Lower lobe of right lung (tissue), 2 donors: ENCODE data around the gene SYNDIG1. TPM values are rescaled to one million over a fixed set of nuclear protein-coding genes. Genes with fewer than 3 reads are reported as not detected.

Experiments
- ATAC-seq, 2 donors: fragments of 200-7000 bp; cut with Tn5 transposase; one replicate each; pipeline ENCODE4 v1.9.1; 2020 to 2022; ENCODE audit warnings: mild to moderate bottlenecking in 2 of 2, moderate library complexity in 2 of 2
- DNase-seq: peaks from one replicate; pipeline ENCODE4 v3.0.0-alpha.2; 2020
- H3K27ac ChIP-seq: fragments of 200-600 bp; one replicate; pipeline ENCODE4 v1.8.0; 2022
- H3K27me3 ChIP-seq: fragments of 200-600 bp; one replicate; pipeline ENCODE4 v1.8.0; 2022; ENCODE audit warnings: low read depth
- H3K36me3 ChIP-seq: fragments of 200-600 bp; one replicate; pipeline ENCODE4 v1.8.0; 2022; ENCODE audit warnings: mild to moderate bottlenecking
- H3K4me1 ChIP-seq: fragments of 200-600 bp; one replicate; pipeline ENCODE4 v1.8.0; 2022
- H3K4me3 ChIP-seq: fragments of 200-600 bp; one replicate; pipeline ENCODE4 v1.8.0; 2022; ENCODE audit warnings: mild to moderate bottlenecking
- H3K9me3 ChIP-seq: fragments of 200-600 bp; one replicate; pipeline ENCODE4 v1.8.0; 2022
- CTCF ChIP-seq: fragments of 200-600 bp; IDR thresholded peaks from one replicate; pipeline ENCODE4 v1.8.0; 2022; ENCODE audit warnings: antibody characterized with exemption, mild to moderate bottlenecking
- intact Hi-C: fragments of 100-400 bp; cut with DNase I; formaldehyde crosslinking; loops from one replicate; pipeline ENCODE4 v1.11.0; 2022
- total RNA-seq: library from RNA; stranded (reverse); fragmentation: NEBNext Ultra II Directional; extraction: Animal tissue kit (Norgen Biotek cat#: 25700); gene quantifications from one replicate; pipeline ENCODE4 v1.2.1, GENCODE V29; 2021
- donor health status: DM: no; HTN: yes; CAD: no; lungs with severe emphysema.

The SYNDIG1 gene
- total RNA-seq, 1 donor from 2014 or later, result 0.15 TPM

DNA sequence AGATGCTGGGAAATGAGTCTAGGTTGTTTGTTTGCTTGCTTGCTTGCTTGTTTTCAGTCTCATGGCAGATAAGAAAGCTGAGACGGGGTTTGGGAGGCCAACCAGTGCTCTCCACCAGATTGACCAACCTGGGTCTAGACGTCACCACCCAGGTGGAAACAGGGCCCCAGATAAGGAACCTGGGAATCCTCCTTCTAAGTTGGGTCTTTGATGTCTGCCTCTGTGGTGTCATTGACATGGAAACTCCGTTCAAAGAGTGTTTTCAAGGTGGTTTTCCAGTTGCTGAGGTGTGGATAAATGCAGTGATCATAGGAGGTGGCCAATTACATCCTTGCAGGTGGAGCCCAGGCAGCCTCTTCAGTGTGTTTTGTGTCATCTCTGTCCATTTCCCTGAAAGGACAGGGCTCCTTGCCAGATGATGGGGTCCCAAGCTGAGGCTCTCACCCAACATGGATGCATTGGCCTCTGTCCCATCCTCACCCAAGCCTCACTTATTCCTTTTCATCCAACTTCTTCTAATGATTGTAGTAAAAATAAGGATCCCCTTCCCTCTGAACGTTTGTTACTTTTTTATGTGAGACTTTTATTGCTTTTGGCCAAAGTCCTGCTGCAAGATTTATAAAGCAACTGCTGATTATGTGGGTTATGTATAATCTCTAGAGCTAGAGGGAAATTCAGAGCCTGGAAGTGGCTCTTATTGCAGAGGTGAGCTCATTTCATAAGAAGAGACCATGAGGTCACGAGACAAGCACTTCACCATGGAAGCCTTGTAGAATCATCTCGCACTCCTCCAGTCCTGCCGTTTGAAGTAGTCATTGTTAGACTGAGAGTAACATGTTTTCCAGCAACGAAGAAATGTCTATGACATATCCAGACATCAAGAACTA, 32.0 kb upstream of the SYNDIG1 start:
- H3K36me3 ChIP-seq, result no peaks in the 10 kb centered on the region
- H3K27me3 ChIP-seq, result peaks cover 14% of the 10 kb centered on the region
- DNase-seq (no peak), ATAC-seq (no peak)
- no peak overlapping the region for H3K4me3 ChIP-seq
- intact Hi-C loops, result loop anchor here (1.0 kb wide), 1 partner anchor 8 kb away; no protein-coding TSS in a partner anchor
- no peaks in the 10 kb centered on the region for H3K9me3 ChIP-seq
- no peaks in the 10 kb centered on the region for H3K4me1 ChIP-seq
- no peak for TF ChIP-seq CTCF
- H3K27ac ChIP-seq, result no peak overlapping the region

DNA sequence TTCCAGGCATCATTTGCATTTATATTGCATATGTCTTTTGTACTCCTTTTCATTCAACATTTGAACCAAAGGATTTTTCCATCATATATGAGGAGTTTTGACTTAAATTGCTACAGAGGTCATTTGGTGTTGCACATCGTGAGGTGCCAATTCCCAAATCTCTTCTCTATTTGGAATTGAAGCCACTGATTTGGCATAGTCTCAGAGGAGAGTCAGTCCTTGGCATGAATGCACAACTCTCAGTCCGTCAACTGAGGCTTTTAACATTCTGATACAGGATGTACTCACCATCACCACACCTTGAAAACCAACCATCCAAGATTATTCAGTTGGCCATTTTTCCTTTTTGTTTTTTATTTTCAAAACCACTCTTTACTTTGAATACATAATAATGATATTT, 31.1 kb upstream of the SYNDIG1 start:
- intact Hi-C loops, result no loop called here
- Histone ChIP-seq H3K9me3 (no peaks in the 10 kb centered on the region), H3K27ac (no peak overlapping the region), H3K36me3 (no peaks in the 10 kb centered on the region), H3K4me1 (no peaks in the 10 kb centered on the region), H3K4me3 (no peak overlapping the region), H3K27me3 (peaks cover 14% of the 10 kb centered on the region)
- TF ChIP-seq CTCF, result no peak
- ATAC-seq (no peak), DNase-seq (no peak)

- Histone ChIP-seq H3K27me3 (peaks cover 14% of the 10 kb centered on the region), H3K36me3 (no peaks in the 10 kb centered on the region), H3K9me3 (no peaks in the 10 kb centered on the region), H3K4me1 (no peaks in the 10 kb centered on the region), H3K4me3 (no peak overlapping the region), H3K27ac (no peak overlapping the region)
- intact Hi-C loops, result no loop called here
- DNase-seq (no peak), ATAC-seq (no peak)
- TF ChIP-seq CTCF, result no peak
These were observed 29.6 kb upstream of the SYNDIG1 start for GRCh38 chr20:24439737-24440387.

- H3K27me3 ChIP-seq, result peaks cover 16% of the 10 kb centered on the region
- intact Hi-C loops, result no loop called here
- DNase-seq (no peak), ATAC-seq (no peak)
- no peak overlapping the region for H3K27ac ChIP-seq
- H3K4me1 ChIP-seq, result no peaks in the 10 kb centered on the region
- H3K36me3 ChIP-seq, result no peaks in the 10 kb centered on the region
- no peaks in the 10 kb centered on the region for H3K9me3 ChIP-seq
- H3K4me3 ChIP-seq, result no peak overlapping the region
- no peak for TF ChIP-seq CTCF
These were observed 27.8 kb upstream of the SYNDIG1 start for GRCh38 chr20:24441661-24442060.

DNA sequence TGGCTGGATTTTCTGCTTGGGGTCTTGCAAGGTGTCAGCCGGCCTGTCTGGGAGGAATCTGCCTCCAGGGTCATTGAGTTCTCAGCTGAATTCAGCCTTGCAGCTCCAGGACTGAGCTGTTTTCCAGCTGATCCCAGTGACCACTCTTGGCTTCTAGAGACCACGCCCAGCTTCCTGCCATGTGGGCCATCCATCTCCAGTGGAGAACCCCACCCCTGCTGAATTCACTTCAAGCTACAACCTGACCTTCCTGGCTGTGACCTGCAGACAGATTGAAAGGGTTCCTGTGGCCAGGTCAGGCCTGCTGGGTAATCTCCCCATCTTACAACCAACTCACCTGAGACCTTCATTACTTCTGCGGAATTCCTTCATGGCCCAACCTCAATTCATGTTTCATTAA, 26.5 kb upstream of the SYNDIG1 start:
- no peaks in the 10 kb centered on the region for H3K36me3 ChIP-seq
- intact Hi-C loops, result no loop called here
- peaks cover 7% of the 10 kb centered on the region for H3K27me3 ChIP-seq
- no peaks in the 10 kb centered on the region for H3K4me1 ChIP-seq
- H3K27ac ChIP-seq, result no peak overlapping the region
- H3K9me3 ChIP-seq, result no peaks in the 10 kb centered on the region
- no peak for DNase-seq
- H3K4me3 ChIP-seq, result no peak overlapping the region
- no peak for ATAC-seq
- TF ChIP-seq CTCF, result no peak
